Measurements from ENCODE around the gene TET2.
"Not testable (repeated sequence)": the region's sequence is repeated elsewhere in the genome, so short reads cannot be mapped to it uniquely, and the experiment has no call there.

TET2 gene

DNA sequence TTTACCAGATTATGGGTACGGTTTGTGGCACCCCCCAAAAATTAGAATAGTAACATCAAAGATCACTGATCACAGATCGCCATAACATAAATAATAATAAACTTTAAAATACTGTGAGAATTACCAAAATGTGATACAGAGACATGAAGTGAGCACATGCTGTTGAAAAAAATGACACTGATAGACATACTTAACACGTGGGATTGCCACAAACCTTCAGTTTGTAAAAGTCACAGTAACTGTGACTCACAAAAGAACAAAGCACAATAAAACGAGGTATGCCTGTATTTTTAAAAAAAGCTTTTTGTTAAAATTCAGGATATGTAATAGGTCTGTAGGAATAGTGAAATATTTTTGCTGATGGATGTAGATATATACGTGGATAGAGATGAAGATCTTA, 93.4 kb downstream of the TET2 start:
- no peak for DNase-seq

DNA sequence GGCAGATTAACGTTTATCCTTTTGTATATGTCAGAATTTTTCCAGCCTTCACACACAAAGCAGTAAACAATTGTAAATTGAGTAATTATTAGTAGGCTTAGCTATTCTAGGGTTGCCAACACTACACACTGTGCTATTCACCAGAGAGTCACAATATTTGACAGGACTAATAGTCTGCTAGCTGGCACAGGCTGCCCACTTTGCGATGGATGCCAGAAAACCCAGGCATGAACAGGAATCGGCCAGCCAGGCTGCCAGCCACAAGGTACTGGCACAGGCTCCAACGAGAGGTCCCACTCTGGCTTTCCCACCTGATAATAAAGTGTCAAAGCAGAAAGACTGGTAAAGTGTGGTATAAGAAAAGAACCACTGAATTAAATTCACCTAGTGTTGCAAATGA, 94.8 kb downstream of the TET2 start:
- no peak for DNase-seq

DNA sequence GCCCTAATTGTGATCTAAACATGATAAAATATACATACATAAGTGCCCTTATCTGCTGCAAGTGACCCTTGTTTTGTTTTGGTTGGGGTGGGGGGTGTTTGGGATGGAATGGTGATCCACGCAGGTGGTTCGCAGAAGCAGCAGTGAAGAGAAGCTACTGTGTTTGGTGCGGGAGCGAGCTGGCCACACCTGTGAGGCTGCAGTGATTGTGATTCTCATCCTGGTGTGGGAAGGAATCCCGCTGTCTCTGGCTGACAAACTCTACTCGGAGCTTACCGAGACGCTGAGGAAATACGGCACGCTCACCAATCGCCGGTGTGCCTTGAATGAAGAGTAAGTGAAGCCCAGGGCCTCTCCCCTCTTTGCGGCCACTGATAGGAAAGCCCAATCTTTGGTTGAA, 96.8 kb downstream of the TET2 start:
- no peak for DNase-seq

DNA sequence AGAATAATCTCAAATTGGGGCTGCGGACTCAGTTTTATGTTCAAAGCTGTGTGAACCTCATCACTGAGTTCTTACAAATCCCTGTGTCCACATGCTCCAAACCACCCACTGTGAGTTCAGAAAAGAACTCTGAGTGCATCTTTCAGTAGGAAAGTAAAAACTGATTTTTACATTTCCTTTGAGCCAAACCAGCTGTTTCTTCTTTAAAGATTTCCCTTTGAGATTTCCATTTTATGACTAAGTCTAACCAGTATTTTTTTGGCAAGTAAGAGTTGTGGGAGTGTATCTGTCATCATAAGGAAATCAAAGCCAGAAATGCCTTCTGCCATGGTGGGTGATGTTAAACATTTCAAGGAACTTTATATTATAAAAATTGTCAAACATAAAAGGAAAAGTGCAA, 100.0 kb downstream of the TET2 start:
- DNase-seq, result no peak

DNA sequence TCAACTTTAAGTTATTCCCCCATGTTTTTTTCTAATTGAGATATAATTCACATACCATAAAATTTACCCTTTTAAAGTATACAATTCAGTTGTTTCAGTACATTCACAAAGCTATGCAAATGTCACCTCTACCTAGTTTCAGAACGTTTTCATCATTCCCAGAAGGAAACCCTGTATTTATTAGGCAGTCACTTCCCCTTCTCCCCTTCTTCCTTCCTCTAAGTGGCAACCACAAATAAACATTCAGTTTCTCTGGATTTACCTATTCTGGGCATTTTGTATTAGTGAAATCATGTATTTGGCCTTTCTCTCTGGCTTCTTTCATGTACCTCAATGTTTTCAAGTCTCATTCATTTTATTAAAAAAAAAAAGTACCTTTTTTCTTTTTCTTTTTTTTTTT, 101.9 kb downstream of the TET2 start:
- DNase-seq, result no peak

DNA sequence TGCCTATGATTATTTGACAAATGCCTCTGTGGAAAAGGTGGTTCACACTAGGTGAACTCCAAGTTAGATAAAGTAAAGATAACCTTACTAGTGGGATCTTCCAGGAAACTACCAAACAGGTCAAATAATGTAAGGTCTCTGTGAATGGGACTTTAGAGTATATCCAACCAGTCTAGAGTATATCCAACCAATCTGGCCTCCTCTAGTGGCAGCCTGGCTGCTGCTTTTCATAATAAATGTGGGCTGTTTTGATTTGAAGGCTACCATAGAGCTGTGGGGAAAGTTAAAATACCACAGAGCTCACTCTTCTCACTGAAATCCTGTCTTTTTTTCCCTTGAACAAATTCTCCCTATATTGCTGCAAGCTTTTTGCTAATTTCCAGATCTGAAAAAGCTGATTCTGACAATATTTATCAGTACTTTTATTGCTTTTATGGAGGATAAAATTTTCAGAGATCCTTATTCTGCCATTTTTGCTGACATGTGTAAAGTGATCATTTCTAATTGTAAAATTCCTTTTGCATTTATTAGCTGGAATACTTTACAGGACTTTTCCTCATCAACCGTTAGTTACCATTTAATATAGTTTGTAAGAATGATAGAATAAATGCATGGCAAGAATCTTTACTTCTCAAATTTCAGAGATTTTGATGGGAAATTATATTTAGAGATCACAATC, 111.3 kb downstream of the TET2 start:
- no peak for DNase-seq

- DNase-seq, result no peak
These were observed 119.0 kb downstream of the TET2 start for GRCh38 chr4:105265689-105266088.

GRCh38 chr4:105267280-105267679, 120.6 kb downstream of the TET2 start:
- no peak for DNase-seq

DNA sequence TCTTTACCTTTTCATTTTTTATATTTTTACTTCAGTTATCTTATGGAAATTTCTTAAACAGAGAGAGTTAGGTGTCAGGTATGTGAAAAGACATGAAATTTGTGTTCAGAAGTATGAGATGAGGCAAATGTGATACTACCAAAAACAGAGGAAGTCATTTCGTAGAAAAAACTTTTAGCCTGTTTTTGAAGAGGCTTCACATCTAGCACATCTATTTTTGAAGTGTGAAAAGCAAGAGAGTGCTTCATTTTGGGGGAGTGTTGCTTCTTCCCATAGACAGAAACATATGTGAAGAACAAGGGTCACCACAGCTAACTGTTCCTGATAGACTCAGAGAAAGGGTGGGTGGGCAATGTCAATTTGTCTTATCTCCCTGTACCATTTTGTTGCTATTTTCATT, 125.3 kb downstream of the TET2 start:
- no peak for DNase-seq

- no peak for DNase-seq
These were observed 126.6 kb downstream of the TET2 start for GRCh38 chr4:105273230-105273629.

GRCh38 chr4:105274090-105274489, 127.4 kb downstream of the TET2 start:
- no peak for DNase-seq

DNA sequence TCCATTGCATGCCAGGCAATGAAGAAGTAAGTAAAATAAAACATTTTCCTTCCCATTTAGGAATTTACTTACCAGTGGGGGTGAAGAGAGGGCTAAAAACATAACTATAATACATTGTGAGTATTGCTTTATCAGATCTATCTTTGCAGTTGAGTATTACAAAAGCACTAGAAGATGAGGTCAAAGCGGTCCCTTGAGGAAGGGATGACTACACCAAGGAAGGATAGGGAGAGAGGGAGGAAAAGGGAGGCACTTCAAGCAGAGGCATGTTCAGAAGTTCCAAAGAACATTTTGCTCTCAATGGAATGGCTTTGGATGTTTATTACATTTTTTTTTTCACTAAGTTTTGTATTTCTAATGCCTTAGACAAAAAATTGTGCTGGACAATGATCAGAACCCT, 127.8 kb downstream of the TET2 start:
- DNase-seq, result no peak

GRCh38 chr4:105276361-105277104, 129.9 kb downstream of the TET2 start:
- DNase-seq, result no peak

GRCh38 chr4:105277702-105278101, 131.0 kb downstream of the TET2 start:
- no peak for DNase-seq

- no peak for DNase-seq
These were observed 132.6 kb downstream of the TET2 start for GRCh38 chr4:105279314-105279713.

- no peak for DNase-seq
These were observed 133.9 kb downstream of the TET2 start for GRCh38 chr4:105280338-105281123.

- DNase-seq, result no peak
These were observed 134.4 kb downstream of the TET2 start for GRCh38 chr4:105281124-105281415.

GRCh38 chr4:105282489-105282888, 135.8 kb downstream of the TET2 start:
- DNase-seq, result no peak

- no peak for DNase-seq
These were observed 136.8 kb downstream of the TET2 start for GRCh38 chr4:105283501-105283900.

DNA sequence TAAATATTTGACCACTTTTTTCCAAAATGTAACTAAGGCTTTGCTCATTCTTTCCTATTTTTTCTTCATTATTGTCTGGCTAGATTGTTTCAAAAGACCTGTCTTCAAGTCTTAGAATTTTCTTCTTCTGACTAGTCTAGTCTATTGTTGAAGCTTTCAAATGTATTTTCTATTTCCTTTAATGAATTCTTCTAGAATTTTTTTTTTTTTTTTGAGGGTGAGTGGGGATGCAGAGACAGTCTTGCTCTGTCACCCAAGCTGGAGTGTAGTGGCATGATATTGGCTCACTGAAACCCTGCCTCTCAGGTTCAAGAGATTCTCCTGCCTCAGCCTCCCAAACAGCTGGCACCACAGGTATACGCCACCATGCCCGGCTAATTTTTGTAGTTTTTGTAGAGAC, 141.4 kb downstream of the TET2 start:
- DNase-seq, result no peak

GRCh38 chr4:105291925-105292324, 145.2 kb downstream of the TET2 start:
- no peak for DNase-seq

DNA sequence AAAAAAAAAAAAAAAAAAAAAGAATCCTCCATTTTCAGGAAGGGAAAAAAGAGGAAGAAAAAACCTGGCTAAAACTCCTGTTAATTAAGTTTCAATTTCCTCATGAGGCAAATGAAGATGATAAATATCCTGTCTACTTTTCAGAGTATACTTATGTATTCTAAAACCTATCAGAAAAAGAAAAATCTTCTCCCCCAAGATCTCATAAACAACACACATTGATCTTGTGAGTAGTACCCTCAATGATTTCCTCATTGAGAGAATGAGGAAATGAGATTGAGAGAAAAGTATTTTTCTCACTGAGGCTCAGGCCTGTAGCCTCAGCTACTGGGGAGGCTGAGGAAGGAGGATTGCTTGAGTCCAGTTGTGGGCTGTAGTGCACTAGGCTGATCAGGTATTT, 146.7 kb downstream of the TET2 start:
- peak; percentile 68 for DNase-seq

DNA sequence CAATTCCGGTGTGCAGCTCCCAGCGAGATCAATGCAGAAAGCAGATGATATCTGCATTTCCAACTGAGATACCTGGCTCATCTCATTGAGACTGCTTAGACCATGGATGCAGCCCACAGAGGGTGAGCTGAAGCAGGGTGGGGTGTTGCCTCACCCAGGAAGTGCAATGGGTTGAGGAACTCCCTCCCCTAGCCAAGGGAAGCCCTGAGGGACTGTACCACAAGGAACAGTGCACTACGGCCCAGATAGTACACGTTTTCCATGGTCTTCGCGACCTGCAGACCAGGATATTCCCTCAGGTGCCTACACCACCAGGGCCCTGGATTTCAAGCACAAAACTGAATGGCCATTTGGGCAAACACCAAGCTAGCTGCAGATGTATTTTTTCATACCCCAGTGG, 150.0 kb downstream of the TET2 start:
- DNase-seq, result peak; percentile 10

- DNase-seq, result not testable (repeated sequence)
These were observed 152.4 kb downstream of the TET2 start for GRCh38 chr4:105299027-105299426.
